ENCODE data around the gene GATD1.

GRCh38 chr11:819943-820649 is 42.8 kb upstream of the GATD1 start:
- no peak for TF ChIP-seq POLR2A (IDR thresholded peaks at IDR 0.05; ENCODE audit: low read depth, low read length)
- no peak for TF ChIP-seq POLR2AphosphoS5 (IDR thresholded peaks at IDR 0.05; ENCODE audit: low read depth, low read length)
- TF ChIP-seq TAF1 (IDR thresholded peaks at IDR 0.05; ENCODE audit: borderline replicate concordance, low read depth, low read length), result no peak
